HL-60 (cell line): ENCODE measurements around the gene MYOG.

Experiments
- DNase-seq, 2 experiments: peaks; one replicate each; pipeline ENCODE4 v3.0.0-alpha.2; 2010 to 2020; ENCODE audit warnings: low read depth in 1 of 2, low spot score in 1 of 2
- H3K27ac ChIP-seq: fragments of 250-450 bp; sonication (Bioruptor Pico); replicated peaks from 2 replicates; pipeline ENCODE4 v1.5.1; 2020; ENCODE audit warnings: mild to moderate bottlenecking, moderate library complexity
- H3K27me3 ChIP-seq: fragments of 250-450 bp; sonication (Bioruptor Pico); 2 replicates; pipeline ENCODE4 v1.5.1; 2021; ENCODE audit warnings: mild to moderate bottlenecking, moderate library complexity; ENCODE audit not compliant: insufficient read depth, poor library complexity, severe bottlenecking
- H3K4me3 ChIP-seq: replicated peaks from 2 replicates; pipeline ENCODE4 v1.5.1; 2011; ENCODE audit warnings: mild to moderate bottlenecking, control low read depth, low read length; ENCODE audit not compliant: insufficient read depth
- GABPA ChIP-seq: IDR thresholded peaks from 2 replicates; pipeline ENCODE4 v1.6.1; 2012; ENCODE audit warnings: low read depth
- POLR2AphosphoS5 ChIP-seq: IDR thresholded peaks from 2 replicates; pipeline ENCODE4 v1.6.1; 2012; ENCODE audit warnings: low read depth
- SPI1 ChIP-seq: IDR thresholded peaks from 2 replicates; pipeline ENCODE4 v1.6.1; 2012; ENCODE audit warnings: low read depth, mild to moderate bottlenecking, borderline replicate concordance
- TF ChIP-seq, protein P1 (sequence below): IDR thresholded peaks from 2 replicates; pipeline ENCODE4 v1.6.1; 2012; ENCODE audit warnings: low read depth; ENCODE audit not compliant: insufficient replicate concordance
- TF ChIP-seq, protein P2 (sequence below): IDR thresholded peaks from one replicate; pipeline ENCODE4 v1.5.1; 2011; ENCODE audit warnings: low read length, control low read depth, inconsistent platforms; ENCODE audit not compliant: insufficient read depth

MYOG gene

DNA sequence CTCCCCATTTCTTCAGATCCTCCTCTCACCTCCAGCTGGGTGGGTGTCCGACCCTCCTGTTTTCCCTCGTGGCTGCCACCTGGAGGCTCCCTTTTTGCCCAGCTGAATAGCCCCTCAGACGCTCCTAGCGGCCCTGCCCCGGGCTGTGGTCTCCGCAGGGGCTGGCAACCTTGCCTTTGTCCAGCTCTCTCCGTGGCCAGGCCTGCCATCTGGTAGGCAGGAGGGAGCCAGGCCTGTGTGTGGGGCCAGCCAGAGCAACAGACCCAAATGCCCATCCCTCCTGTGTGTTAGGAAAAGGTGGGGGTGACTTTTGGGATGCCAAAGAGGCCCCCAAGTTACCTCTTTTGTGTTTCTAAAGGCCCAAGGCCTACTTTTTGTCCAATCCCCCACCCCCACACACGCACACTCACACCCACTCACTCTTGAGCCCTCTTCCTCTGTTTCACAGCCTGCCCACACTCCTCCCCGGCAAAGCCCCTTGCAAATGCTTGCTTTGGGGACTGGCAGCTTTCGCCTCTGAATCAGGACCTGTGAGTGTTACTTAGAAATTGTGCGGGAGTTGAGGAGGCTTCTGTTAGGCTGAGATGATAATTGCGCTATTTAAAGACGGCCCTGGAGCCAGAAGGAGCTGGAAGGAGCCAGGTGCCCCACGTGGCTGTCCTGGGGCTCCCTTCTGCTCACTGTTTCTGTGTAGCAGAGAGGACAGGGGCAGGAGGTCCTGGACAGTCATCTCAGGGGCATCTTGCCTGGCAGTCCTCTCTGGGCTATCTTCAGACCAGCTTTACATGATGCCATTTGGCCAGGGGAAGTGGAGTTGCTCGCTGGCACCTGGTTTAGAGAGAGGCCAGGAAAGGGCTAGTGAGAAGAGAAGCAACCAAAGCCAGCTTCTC is 50.5 kb downstream of the MYOG start:
- Histone ChIP-seq H3K27ac (no peak overlapping the region), H3K4me3 (no peak overlapping the region), H3K27me3 (no peaks in the 10 kb centered on the region)
- no peak for DNase-seq
- TF ChIP-seq POLR2AphosphoS5 = no peak
- no peak for TF ChIP-seq GABPA
- TF ChIP-seq, protein P1, sequence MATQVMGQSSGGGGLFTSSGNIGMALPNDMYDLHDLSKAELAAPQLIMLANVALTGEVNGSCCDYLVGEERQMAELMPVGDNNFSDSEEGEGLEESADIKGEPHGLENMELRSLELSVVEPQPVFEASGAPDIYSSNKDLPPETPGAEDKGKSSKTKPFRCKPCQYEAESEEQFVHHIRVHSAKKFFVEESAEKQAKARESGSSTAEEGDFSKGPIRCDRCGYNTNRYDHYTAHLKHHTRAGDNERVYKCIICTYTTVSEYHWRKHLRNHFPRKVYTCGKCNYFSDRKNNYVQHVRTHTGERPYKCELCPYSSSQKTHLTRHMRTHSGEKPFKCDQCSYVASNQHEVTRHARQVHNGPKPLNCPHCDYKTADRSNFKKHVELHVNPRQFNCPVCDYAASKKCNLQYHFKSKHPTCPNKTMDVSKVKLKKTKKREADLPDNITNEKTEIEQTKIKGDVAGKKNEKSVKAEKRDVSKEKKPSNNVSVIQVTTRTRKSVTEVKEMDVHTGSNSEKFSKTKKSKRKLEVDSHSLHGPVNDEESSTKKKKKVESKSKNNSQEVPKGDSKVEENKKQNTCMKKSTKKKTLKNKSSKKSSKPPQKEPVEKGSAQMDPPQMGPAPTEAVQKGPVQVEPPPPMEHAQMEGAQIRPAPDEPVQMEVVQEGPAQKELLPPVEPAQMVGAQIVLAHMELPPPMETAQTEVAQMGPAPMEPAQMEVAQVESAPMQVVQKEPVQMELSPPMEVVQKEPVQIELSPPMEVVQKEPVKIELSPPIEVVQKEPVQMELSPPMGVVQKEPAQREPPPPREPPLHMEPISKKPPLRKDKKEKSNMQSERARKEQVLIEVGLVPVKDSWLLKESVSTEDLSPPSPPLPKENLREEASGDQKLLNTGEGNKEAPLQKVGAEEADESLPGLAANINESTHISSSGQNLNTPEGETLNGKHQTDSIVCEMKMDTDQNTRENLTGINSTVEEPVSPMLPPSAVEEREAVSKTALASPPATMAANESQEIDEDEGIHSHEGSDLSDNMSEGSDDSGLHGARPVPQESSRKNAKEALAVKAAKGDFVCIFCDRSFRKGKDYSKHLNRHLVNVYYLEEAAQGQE = no peak
- no peak for TF ChIP-seq SPI1
- TF ChIP-seq, protein P2, sequence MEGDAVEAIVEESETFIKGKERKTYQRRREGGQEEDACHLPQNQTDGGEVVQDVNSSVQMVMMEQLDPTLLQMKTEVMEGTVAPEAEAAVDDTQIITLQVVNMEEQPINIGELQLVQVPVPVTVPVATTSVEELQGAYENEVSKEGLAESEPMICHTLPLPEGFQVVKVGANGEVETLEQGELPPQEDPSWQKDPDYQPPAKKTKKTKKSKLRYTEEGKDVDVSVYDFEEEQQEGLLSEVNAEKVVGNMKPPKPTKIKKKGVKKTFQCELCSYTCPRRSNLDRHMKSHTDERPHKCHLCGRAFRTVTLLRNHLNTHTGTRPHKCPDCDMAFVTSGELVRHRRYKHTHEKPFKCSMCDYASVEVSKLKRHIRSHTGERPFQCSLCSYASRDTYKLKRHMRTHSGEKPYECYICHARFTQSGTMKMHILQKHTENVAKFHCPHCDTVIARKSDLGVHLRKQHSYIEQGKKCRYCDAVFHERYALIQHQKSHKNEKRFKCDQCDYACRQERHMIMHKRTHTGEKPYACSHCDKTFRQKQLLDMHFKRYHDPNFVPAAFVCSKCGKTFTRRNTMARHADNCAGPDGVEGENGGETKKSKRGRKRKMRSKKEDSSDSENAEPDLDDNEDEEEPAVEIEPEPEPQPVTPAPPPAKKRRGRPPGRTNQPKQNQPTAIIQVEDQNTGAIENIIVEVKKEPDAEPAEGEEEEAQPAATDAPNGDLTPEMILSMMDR = no peak

DNA sequence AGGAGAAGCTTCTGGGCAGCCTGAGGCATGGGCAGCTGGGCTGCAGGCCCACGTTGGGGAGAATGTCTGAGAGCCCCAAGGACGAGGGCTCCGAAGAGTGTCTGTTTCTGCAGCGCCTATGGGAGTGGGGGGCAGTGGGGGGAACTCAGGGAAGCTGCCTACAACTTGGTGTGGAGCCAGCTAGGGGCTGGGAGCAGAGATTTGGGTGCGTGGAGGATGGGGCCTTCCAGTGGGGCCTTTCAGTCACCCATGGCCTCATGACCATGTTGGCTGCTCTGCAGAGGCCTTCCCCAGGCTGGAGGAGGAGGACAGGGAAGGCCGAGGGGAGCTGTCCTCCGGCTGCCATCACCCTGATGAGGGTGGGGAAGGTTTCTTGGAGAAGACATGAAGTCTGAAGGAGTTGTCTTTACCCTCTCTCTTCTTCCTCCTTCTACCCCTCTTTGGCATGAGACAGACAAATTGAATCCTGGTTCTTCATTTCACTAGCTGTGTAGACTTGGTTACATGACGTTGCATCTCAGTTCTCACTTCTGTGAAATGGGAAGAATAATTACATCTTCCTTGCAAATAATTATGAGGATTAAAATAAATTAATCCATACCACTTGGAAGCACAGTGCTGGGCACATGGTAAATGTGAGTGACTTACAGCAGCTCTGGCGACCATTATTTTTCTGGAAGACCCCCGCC is 51.2 kb downstream of the MYOG start:
- no peak for TF ChIP-seq SPI1
- TF ChIP-seq GABPA = no peak
- no peak for TF ChIP-seq POLR2AphosphoS5
- TF ChIP-seq, protein P1 = no peak
- TF ChIP-seq, protein P2 = no peak
- H3K4me3 ChIP-seq = no peak overlapping the region
- no peaks in the 10 kb centered on the region for H3K27me3 ChIP-seq
- H3K27ac ChIP-seq = no peak overlapping the region
- no peak for DNase-seq

DNA sequence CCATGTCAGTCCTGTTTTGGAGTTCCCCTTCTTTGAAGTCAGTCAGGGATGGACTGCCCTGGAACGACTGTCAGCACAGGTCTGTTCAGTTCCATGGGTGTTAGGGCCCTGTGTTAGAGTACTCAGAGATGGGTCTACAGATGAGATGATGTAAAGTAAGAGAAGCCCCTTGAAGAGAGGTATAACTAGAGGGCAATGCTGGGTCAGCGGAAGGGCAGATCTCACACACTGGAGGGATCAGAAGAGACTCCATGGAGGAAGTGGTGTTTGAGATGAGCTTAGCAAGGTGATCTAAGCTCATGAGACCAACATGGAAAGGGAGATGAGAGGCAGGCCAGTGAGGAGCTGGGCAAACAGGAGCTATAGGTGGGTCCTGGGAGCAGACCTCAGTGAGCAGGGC is 51.9 kb downstream of the MYOG start:
- H3K27ac ChIP-seq = no peak overlapping the region
- DNase-seq = no peak
- no peak for TF ChIP-seq SPI1
- TF ChIP-seq, protein P1 = no peak
- TF ChIP-seq, protein P2 = no peak
- no peak for TF ChIP-seq POLR2AphosphoS5
- TF ChIP-seq GABPA = no peak
- no peaks in the 10 kb centered on the region for H3K27me3 ChIP-seq
- H3K4me3 ChIP-seq = no peak overlapping the region
